Cardiac muscle cell (in vitro differentiated cells and primary cell): ENCODE results near the gene TDP1. TPM values are rescaled to one million over a fixed set of nuclear protein-coding genes. Genes with fewer than 3 reads are reported as not detected.

Experiments used
- DNase-seq, 2 donors: peaks; one replicate each; pipeline versions ENCODE4 v3.0.0 to v3.0.0-alpha.2; 2010 to 2017; ENCODE audit warnings: low read depth in 1 of 2, low spot score in 1 of 2
- H3K27ac ChIP-seq: fragments of 200-600 bp; sonication (generic); 2 replicates; pipeline ENCODE4 v1.5.1; 2016
- H3K27me3 ChIP-seq: fragments of 200-600 bp; sonication (generic); 2 replicates; pipeline ENCODE4 v1.6.0; 2016; ENCODE audit warnings: control low read depth
- H3K36me3 ChIP-seq: fragments of 200-600 bp; sonication (generic); 2 replicates; pipeline ENCODE4 v1.5.1; 2016; ENCODE audit warnings: control low read depth
- H3K4me1 ChIP-seq: fragments of 200-600 bp; sonication (generic); 2 replicates; pipeline ENCODE4 v1.8.1; 2017; ENCODE audit warnings: low read depth, mild to moderate bottlenecking, mixed run types
- H3K4me3 ChIP-seq: fragments of 200-600 bp; sonication (generic); 2 replicates; pipeline ENCODE4 v1.5.1; 2016; ENCODE audit warnings: mild to moderate bottlenecking
- H3K9me3 ChIP-seq: fragments of 200-600 bp; sonication (generic); 2 replicates; pipeline ENCODE4 v1.5.1; 2017; ENCODE audit warnings: low read depth, mild to moderate bottlenecking, control low read depth
- CTCF ChIP-seq: IDR thresholded peaks from 2 replicates; pipeline ENCODE4 v1.5.1; 2012; ENCODE audit warnings: low read depth, mild to moderate bottlenecking, low read length
- polyA plus RNA-seq: library from polyadenylated mRNA; unstranded; fragments of >200 nt; fragmentation: Nextera tagmentation; extraction: Ambion mirVana; gene quantifications from 2 replicates; pipeline ENCODE4 v1.2.1, GENCODE V29; 2016
- total RNA-seq: library from RNA; depleted of rRNA; stranded (reverse); fragments of >200 nt; gene quantifications from 2 replicates; pipeline ENCODE4 v1.2.3, GENCODE V29; 2016

The TDP1 gene
- total and polyA plus RNA-seq, 2 experiments from 2014 or later: 26.6 to 35.0 TPM

DNA sequence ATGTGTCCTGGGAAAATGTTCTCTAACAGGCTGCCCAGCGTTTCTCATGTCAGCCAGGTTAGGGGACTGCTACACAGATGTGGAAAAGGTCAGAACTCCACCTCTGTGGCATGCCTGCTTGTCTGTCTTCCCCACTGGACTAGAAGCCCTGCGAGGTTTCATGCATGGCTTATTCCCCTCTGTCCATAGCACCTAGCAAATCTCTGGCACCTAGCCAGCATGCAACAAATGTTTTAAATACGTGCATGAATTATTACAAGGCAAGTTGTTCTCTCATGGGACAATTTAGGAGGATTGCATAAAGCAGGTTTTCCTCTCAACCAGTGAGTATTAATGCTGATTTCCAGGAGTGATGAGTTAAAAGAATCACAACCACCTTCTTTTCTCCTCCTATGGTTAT is 84.7 kb downstream of the TDP1 start:
- no peaks in the 10 kb centered on the region for H3K36me3 ChIP-seq
- TF ChIP-seq CTCF: no peak

DNA sequence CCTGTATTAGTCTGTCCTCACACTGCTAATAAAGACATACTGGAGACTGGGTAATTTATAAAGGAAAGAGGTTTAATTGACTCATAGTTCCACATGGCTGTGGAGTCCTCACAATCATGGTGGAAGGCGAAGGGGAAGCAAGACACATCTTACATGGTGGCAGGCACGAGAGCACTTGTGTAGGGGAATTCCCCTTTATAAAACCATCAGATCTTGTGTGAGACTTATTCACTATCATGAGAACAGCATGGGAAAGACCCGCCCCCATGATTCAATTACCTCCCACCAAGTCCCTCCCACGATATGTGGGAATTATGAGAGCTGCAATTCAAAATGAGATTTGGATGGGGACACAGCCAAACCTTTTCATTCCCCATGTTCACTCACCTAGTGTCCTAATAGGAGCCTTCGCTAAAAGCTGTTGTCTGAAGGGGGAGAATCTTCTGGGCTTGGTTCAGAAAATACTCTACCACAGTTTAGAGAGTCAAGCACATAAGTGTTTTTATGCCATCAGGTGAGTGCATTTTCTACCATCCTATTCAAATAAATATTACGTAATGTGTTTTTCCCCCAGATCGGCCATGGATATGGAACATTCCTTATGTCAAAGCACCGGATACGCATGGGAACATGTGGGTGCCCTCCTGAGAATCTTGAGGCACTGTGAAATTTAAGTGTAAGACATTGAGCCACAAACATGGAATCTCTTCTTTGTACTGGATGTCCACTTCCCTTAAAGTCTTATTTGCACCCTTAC is 86.9 kb downstream of the TDP1 start:
- no peak for TF ChIP-seq CTCF
- DNase-seq: no peak
- Histone ChIP-seq H3K4me1 (no peaks in the 10 kb centered on the region), H3K27me3 (no peaks in the 10 kb centered on the region), H3K4me3 (no peak overlapping the region), H3K9me3 (no peaks in the 10 kb centered on the region), H3K36me3 (no peaks in the 10 kb centered on the region), H3K27ac (no peak overlapping the region)

More for the DNA sequence above, 84.7 kb downstream of the TDP1 start:
- Histone ChIP-seq H3K4me1 (peaks cover 7% of the 10 kb centered on the region), H3K4me3 (no peak overlapping the region), H3K27me3 (no peaks in the 10 kb centered on the region), H3K9me3 (no peaks in the 10 kb centered on the region), H3K27ac (no peak overlapping the region)
- DNase-seq: no peak

GRCh38 chr14:90045616-90046015 is 89.9 kb downstream of the TDP1 start:
- Histone ChIP-seq H3K27ac (no peak overlapping the region), H3K4me3 (no peak overlapping the region), H3K9me3 (no peaks in the 10 kb centered on the region), H3K36me3 (no peaks in the 10 kb centered on the region), H3K27me3 (no peaks in the 10 kb centered on the region), H3K4me1 (no peaks in the 10 kb centered on the region)
- TF ChIP-seq CTCF: no peak
- DNase-seq: peak in 1 of 2 donors; percentile 13

- no peak for DNase-seq
- H3K36me3 ChIP-seq: no peaks in the 10 kb centered on the region
- H3K27ac ChIP-seq: no peak overlapping the region
Observed at GRCh38 chr14:90049390-90049789, 93.7 kb downstream of the TDP1 start.

GRCh38 chr14:90050271-90050670 is 94.5 kb downstream of the TDP1 start:
- no peaks in the 10 kb centered on the region for H3K9me3 ChIP-seq
- TF ChIP-seq CTCF: no peak
- DNase-seq: no peak
- H3K4me3 ChIP-seq: no peak overlapping the region
- no peak overlapping the region for H3K27ac ChIP-seq
- H3K4me1 ChIP-seq: no peaks in the 10 kb centered on the region
- peaks cover 12% of the 10 kb centered on the region for H3K27me3 ChIP-seq
- no peaks in the 10 kb centered on the region for H3K36me3 ChIP-seq

More at GRCh38 chr14:90049390-90049789, 93.7 kb downstream of the TDP1 start:
- Histone ChIP-seq H3K9me3 (no peaks in the 10 kb centered on the region), H3K4me1 (no peaks in the 10 kb centered on the region), H3K4me3 (no peak overlapping the region), H3K27me3 (peaks cover 4% of the 10 kb centered on the region)
- TF ChIP-seq CTCF: no peak
